HG03460 (cell line): ENCODE results near the gene REELD1.
A peak's percentile ranks its signal among the peaks of the same experiment; 100 is the strongest.

Experiments
- ATAC-seq: cut with Tn5 transposase; IDR thresholded peaks from one replicate; pipeline ENCODE4 v1.9.1; 2021; ENCODE audit not compliant: unreplicated experiment

The REELD1 gene

DNA sequence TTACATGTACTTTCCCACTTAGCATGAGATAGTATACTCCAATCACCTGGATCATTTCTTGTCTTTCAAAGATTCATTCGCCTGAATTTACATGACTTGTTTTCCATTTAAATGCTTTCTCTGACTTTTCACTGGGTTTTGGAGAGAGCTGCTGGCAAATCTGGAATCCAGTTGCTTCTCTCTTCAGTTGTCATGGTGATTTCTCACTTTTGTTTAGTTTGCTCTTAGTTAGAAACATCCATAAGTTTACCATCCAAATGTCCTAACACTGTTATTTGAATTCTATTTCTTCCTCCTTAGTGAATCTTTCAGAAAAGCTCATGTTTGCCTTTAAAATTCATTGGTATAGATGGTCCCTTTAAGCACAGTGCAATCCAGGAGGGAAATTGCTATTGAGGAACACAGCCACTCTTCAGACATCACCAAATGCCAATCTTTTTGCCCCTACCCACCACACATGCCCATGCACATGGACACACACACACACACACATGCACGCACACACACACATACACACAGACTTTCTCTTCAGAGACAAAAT lies 51.7 kb downstream of the REELD1 start:
- ATAC-seq, result no peak

GRCh38 chr4:146267826-146268225 lies 53.5 kb downstream of the REELD1 start:
- ATAC-seq, result no peak

DNA sequence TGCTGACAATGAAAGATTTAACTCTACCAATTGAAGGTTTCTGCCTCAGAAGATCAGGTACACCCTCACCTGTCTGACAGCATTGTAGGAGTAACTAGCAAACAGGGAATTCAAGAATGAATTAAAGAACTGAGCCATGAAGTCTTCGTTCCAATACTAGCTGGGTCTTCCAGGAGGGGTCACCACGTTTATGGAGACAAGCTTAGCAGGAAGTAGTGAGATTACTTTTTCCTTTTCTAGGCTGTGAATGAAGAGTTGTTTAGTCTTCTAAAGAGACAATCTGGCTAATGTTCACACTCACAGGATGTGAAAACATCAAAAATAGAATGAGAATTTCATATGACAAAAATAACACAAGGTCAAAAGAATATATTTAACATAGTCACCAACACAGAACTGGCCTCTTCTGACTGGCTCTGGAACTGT lies 54.9 kb downstream of the REELD1 start:
- peak; percentile 54 for ATAC-seq

- ATAC-seq, result no peak
These were observed 57.1 kb downstream of the REELD1 start for GRCh38 chr4:146271466-146271865.

- peak; percentile 71 for ATAC-seq
These were observed 59.0 kb downstream of the REELD1 start for GRCh38 chr4:146273204-146273901.

GRCh38 chr4:146274774-146275173 lies 60.4 kb downstream of the REELD1 start:
- ATAC-seq, result no peak

- ATAC-seq, result no peak
These were observed 61.0 kb downstream of the REELD1 start for GRCh38 chr4:146275370-146275769.

GRCh38 chr4:146278986-146279385 lies 64.6 kb downstream of the REELD1 start:
- no peak for ATAC-seq
